Activated T-cell treated with anti-CD3 and anti-CD28 coated beads for 48 hours (primary cell): ENCODE data around the gene CRYL1.

Source experiments
- DNase-seq: peaks from one replicate; pipeline ENCODE4 v3.0.0-alpha.2; 2020; ENCODE audit warnings: low read depth

CRYL1 gene, protein sequence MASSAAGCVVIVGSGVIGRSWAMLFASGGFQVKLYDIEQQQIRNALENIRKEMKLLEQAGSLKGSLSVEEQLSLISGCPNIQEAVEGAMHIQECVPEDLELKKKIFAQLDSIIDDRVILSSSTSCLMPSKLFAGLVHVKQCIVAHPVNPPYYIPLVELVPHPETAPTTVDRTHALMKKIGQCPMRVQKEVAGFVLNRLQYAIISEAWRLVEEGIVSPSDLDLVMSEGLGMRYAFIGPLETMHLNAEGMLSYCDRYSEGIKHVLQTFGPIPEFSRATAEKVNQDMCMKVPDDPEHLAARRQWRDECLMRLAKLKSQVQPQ

GRCh38 chr13:20525601-20526544 is at the start of gene CRYL1:
Gene CRYL1 (minus strand): TSS chr13:20525857. CDS start chr13:20525794, 63 bp downstream.
- peak; percentile 67 for DNase-seq

- no peak for DNase-seq
Measured at GRCh38 chr13:20573636-20574035, 48.0 kb upstream of the CRYL1 start.

GRCh38 chr13:20573186-20573585 is 47.5 kb upstream of the CRYL1 start:
- DNase-seq: no peak

GRCh38 chr13:20571676-20572075 is 46.0 kb upstream of the CRYL1 start:
- DNase-seq: no peak

DNA sequence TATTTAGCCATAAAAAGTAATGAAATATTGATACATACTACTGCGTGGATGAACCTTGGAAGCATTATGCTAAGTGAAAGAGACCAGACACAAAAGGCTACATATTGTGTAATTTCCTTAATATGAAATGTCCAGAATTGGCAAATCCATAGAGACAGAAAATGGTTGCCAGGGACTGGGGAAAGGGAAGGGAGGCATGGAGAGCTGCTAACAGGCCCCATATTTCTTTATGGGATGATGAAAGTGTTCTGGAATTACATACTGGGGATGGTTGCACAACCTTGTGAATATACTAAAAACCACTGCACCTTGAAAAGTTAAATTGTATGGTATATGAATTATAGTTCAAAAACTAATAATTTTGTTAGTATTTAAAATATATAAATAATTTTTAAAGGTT is 44.9 kb upstream of the CRYL1 start:
- DNase-seq: no peak

- no peak for DNase-seq
Measured at GRCh38 chr13:20567881-20568528, 42.3 kb upstream of the CRYL1 start.

DNA sequence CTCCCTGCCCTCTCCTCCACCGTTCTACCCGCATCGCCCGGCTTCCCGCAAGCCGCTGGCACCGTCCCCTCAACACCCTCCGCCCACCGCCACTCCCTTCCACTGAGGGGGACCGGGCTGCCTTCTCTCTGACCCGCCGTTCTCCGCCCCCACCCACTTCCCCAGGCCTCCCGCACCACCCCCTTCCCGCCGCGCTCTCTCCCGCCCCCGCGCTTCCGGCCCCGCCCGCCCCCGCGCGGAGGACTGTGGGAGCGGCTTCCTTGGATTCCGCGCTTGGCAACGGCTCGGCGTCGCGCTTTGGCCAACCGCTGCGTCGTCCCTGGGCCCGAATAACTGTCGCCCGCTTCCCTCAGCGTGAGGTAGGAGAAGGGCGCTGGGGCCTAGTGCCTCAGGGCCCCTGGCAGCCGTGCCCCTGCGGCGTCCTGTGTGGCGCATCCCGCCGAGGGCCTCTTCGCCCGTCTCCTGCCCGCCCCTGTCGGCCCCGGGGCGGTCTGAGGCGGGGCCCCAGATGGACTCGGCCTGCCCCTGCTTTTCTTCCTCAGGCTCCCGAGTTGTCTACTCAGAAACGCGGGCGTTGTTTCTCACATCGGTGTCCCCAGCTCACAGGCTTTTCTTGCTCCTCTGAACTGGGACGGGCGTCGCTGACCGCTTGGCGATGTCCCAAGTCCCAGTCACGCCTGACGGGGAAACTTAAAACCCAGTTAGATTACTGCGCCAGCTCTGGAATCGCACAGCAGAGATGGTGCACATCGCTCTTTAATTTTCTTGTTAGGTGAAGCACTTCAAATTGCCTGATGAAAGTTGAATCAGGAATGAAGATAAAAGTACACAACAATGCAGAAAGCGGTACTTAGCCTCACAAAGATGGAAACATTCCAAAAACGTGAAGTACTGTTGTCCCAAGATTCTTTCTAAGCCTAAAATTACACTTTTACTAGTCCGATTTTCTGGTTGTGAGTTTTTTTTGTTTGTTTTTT is 41.5 kb upstream of the CRYL1 start, which contains the start of gene IFT88:
Gene IFT88 (plus strand): TSS at position 260 of the 977 bp plus-strand sequence. CDS start 7,229 bp downstream, outside the sequence.
- DNase-seq: peak; percentile 79

DNA sequence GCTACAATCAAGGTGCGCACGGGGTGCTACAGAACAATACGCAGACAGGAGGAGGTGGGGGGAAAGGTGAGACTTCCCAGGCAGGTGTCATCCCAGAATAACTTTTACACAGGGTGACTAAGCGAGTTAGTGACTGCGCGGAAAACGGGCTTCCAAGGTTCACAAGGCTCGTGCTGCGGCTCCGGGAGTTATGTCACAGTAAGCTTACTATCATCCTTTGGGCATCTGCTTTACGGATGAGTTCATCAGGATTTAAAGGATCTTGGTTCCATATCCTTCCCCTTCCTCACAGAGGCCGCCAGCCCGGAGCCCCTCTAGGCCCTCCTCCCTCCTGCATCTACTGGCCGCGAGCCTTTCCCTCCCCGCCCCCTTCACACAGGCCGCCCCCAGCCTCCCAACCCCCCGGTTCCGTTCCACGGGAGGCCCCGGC is 40.8 kb upstream of the CRYL1 start:
- DNase-seq: no peak

- DNase-seq: no peak
Measured at GRCh38 chr13:20565115-20565736, 39.6 kb upstream of the CRYL1 start.

DNA sequence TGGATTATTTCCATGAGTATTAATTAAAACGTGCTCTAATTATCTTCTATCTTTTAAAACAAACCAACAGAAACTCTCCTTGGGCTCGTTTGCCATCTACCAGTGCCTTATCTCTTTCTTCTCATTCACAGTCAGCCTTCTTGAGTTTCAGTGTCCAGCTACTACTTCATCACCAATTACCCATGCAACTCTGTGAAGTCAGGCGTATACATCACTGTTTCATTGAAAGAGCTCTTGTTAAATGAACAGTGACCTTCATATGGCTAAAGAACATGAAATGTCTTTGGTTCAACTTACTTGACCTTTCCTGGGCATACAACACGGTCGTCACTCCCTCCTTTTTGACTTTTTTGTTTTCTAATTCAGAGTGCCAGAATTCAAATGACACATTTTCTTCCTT is 36.1 kb upstream of the CRYL1 start:
- DNase-seq: no peak

GRCh38 chr13:20559659-20560356 is 34.2 kb upstream of the CRYL1 start:
- DNase-seq: no peak

DNA sequence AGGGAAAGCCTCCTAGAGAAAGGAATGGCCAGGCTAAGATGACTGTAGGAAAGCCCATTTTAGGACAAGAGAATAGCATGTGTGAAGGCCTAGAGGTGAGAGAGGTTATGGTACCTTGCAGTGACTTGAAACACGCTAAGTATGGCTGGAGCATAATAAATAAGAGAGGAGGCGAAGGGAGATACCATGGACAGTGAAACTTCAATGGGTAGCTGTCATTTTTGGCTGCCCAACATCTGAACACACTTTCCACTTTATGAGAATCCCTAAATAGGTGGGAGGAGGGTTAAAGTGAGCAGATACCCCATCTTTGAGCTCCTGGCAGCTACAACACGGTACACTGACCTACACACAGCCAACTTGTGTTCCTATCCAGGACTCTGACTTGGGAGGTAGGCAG is 33.3 kb upstream of the CRYL1 start:
- DNase-seq: no peak

- no peak for DNase-seq
Measured at GRCh38 chr13:20553311-20553710, 27.7 kb upstream of the CRYL1 start.

GRCh38 chr13:20550799-20551198 is 25.1 kb upstream of the CRYL1 start:
- DNase-seq: no peak

DNA sequence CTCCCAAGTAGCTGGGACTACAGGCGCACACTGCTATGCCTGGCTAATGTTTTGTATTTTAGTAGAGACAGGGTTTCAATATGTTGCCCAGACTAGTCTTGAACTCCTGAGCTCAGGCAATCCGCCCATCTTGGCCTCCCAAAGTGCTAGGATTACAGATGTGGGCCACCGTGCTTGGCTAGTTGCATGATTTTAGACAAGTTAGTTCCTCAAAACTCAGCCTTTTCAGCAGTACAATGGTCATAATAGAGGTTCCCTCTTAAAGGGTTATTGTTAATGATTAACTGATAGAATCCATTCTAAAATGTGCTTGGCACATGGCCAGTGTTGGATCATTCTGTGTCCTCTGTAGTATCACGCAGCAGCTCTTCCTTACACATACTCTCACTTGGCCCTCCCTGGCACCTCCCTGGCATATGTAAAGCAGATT is 21.8 kb upstream of the CRYL1 start:
- no peak for DNase-seq

DNA sequence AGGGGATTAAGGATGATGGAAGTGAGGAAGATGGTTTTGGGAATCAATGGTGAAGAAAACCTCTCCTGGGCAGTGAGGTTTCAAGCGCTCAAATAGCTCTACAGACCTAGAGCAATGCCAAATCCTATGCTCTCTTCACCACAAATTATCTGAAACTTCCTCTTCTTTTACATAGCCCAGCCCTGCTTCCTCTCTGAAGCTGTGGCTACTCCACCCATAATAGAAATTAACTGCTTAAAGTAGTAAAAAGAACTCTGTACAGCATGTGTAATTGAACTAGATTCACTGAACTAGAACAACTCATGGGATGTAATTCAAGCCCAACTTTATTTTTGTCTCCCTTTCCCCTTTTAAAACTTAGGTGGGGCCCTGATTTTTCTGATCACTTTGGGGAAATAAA is 20.9 kb upstream of the CRYL1 start:
- no peak for DNase-seq

DNA sequence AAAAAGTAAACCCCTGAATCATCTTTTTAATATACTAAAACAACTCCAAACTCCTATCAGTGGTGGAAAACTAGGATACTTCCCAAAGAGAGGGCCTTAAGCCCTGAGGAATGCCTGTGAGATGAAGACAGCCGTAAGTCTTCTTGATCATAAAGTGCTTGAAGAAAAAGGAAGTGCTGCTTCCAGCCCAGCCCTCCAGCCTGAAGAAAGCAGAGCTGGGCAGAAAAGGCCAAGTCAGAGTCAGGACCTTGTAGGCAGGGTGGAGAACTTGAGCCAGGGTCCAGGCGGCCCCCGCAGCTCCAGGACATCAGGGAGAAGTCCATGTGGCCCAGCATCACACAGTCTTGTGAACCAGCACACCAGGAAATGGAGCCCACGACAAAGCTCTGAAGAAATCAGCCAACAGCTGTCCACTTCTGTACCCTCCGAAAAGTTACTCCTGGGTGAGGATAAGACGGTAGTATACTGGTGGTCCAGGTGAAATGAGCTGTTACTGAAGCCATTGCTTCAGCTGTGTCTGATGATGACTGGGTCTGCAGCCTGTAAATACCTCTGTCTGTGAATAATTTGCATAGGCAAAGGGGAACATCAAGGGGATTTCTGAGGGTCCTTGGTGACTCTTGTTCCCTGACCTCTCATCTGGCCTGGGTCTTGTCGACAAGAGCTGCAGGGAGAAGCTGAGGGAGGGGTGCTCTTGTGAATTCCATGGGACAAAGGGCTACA is 18.7 kb upstream of the CRYL1 start:
- no peak for DNase-seq

DNA sequence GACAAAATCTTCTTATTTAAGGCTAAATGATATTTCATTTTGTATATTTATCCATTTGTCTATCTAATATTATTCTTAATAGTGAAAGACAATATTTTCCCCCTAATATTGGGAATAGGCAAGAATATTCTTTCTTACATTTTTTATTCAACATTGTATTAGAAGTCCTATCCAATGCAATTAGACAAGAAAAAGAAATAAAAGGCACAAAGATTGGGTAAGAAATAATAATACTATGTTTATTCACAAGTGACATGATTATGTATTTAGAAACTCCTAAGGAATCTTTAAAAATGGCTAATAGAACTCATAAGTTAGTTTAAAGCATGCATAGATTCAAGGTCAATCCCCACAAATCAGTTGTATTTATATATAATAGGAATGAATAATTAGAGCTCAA is 11.3 kb upstream of the CRYL1 start:
- no peak for DNase-seq

DNA sequence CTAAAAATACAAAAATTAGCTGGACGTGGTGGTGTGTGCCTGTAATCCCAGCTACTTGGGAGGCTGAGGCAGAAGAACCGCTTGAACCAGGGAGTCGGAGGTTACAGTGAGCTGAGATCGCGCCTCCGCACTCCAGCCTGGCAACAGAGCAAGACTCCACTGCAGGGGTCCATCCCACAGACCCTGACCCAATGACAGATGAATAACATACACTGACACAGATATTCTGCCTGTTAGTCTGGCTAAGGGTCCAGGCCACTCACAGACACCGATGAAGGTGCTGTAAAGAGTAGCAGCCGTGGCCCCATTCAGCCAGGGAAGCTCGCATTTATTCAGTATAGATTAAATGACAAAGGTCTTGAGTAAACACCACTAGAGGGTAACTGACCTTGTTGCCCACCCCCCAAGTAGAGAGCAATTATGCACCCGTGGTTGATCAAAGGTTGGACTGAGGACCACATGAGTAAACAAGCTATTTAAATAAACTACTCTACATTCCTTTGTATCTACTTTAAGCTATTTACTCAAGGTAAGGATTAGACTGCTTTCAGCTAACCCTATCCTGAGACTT is 8.5 kb upstream of the CRYL1 start:
- no peak for DNase-seq
